ENCODE results near the gene FLRT1.
A peak's percentile ranks its signal among the peaks of the same experiment; 100 is the strongest.
"Not testable (repeated sequence)": the region's sequence is repeated elsewhere in the genome, so short reads cannot be mapped to it uniquely, and the experiment has no call there.

FLRT1 gene

DNA sequence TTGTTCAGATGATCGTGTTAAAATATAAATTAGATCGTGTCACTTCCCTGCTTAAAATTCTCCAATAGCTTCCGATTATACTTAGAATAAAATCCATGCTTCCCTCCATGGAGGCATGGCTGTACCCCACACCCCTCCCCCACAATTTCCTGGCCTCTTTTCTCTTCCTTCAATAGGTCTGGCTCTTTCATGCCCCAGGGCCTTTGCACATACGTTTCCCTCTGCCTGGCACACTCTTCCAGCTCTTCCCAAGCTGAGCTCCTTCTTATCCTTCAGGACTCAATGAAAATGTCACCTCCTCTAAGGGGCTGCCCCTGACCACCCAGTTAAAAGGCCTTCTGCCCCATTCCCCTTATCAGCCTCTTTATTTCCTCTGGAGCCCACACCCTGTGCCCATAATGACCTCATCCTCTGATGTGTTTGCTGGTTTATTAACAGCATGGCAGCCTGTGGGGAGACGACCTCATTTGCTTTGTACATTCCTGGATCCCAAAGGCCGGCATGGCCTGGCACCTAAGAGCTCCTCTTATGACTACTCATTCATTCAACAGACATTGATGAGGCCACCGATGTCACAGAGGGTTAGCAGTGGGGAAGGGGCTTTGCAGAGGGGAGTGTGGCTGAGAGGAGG lies 9.0 kb upstream of the FLRT1 start:
- no peak for DNase-seq

DNA sequence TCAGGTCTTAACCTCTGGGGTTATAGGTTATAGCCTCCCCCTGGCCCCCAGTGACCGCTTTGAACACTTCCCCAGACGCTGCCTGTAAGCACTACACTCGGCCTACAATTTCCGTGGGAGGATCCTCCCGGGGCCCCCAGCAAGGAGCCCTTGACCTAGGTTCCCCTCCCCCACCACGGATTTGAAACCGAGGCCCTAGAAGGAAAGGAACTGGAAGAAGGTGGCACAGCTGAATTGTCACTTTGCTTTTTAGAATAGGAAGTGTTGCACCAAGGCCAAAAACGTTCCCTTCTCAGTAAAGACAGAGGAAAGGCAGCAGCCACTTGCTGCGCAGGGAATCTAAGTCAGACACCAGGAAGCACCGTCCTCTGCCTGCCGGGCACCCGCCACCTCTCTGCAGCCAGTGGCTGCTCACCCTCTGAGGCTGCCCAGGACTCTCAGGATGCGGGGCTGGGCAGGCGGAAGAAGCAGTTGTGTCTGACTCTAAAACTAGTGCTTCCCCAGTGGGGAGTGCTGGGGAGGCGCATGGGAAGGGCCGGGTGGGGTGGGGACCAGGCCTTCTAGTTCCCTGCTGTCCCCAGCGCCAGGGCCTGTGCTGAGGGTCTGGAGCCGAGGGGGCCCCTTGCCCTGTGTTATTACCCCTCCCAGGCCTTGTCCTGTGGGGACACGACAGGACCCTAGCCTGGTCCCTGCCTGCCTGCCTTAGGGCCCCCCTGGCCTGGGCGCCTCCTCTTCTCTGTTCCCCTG lies 7.9 kb upstream of the FLRT1 start:
- no peak for DNase-seq

DNA sequence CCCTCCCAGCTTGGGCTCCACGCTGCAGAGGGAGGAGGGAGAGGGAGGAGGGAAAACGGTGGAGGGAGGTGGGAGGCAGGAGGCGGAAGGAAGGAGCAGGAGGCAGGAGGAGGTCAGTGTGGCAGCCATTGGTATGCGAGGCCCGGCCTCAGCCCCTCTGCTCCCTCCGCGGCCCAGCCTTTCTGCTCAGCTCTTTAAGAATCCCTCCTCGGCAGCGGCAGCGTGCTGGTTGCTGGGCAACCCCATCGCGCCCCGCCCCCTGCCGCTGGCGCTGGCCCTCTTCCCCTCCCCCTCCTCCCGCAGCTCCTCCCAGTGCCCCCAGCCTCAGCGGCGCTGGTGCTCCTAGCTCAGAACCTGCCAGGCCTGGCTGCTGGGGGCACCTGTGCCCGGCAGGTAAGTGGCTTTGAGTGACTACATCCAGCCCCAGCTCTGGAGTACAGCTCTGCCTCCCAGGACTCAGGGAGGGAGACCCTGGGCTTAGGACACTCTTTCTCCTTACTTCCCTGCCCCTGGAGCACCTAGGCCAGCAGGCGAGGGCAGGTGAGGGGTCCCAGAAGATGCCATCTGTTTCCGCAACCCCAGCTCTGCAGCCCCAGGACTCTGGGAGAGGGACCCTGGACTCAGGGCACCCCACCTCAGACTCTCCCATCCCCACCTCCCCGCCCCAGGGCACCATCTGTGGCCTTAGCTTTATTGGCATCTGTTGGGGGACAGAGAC lies 7.2 kb upstream of the FLRT1 start:
- DNase-seq, result peak; percentile 42

DNA sequence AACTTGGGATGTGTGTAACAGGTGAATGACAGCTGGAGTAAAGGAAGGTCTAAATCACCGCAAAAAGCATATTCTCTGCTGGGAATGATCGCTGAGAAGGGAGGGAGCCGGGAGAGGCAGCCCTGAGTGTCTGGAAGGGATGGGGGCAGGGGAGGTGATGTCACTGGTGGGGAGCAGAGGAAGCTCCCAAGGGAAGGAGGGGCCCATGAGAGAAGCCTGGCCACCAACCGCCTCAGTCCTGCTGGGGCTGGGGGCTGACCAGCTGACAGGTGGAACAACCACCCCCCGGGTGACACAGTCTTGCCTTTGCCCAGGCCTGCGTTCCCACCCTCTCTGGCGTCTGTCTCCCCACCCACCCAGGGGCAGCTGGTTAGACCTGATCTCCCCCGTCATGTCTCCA lies 6.0 kb upstream of the FLRT1 start:
- no peak for DNase-seq

DNA sequence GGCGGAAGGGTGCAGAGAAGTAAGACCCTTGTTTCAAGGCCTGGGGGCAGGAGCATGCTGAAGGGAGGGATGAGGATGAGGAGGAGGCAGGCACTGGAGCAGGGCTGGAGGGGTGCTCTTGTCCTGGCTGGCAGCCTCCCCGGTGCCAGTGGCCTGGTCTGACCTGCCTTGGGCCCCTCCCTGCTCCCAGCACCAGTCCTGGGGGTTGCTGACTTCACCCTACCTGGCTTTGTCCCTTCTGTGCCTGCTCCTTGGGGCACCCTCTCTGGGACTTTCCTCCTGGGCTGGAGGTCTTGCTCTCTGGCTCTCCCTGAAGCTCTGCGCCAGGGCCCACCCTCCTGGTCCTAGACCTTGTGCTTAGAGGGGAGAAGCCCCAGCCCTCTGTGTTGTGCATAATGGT lies 4.7 kb upstream of the FLRT1 start:
- no peak for DNase-seq

DNA sequence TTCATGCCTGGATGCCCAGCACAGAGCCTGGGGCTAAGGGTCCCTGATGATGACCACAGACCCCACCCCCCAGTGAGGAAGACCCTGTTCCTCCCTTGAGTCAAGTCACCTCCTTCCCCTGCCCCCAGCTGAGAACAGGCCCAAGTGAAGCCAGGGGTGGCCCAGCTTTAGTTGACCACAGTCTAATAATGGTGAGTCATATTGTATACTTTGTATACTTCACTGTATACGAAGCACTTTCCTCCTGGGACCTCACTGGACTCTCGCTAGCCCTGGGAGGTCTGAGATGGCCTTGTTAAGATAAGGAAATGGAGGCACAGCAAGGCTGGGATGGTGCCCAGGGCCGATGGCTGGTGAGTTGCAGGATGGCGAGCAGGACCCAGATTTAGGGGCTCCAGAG lies 3.7 kb upstream of the FLRT1 start:
- peak; percentile 20 for DNase-seq

DNA sequence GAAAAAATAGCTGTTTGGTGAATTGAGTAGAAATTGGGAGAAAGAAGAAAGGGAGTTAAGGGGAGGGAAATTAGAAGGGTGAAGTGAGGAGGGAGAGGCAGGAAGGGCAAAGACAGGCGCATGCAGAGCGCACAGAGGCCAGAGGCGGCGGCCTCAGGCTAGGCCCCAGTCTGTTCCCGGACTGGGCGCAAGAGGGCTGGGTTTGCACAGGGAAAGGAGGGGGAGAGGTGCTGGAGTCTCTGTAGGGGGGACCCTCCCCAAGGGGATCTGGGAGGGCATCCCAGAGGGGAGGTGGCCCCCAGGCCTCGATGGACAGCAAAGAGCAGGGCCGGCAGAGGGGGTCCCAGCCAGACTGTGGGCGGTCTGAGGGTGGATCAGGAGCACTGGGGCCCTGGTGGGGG lies 1.3 kb upstream of the FLRT1 start:
- no peak for DNase-seq

DNA sequence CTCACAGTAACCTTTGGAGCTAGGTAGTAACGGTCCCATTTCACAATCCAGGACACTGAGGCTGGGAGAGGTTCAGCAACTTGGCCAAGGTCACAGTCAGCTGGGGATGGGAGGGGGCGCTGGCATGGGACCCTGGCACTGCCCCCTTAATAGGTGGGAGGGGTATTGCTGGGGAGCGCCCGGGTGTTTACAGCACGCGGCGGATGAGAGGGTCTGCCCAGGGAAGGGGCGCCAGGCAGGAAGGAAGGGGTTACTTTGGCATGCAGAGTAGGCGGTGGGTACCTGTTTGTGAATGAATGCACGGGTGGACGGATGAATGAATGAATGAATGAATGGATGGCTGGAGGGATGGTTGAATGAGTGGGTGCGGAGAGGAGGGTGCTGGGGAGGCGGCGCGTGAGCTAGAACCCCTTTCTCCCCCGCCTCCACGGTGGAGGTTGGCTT lies 628 bp upstream of the FLRT1 start:
- DNase-seq, result no peak

DNA sequence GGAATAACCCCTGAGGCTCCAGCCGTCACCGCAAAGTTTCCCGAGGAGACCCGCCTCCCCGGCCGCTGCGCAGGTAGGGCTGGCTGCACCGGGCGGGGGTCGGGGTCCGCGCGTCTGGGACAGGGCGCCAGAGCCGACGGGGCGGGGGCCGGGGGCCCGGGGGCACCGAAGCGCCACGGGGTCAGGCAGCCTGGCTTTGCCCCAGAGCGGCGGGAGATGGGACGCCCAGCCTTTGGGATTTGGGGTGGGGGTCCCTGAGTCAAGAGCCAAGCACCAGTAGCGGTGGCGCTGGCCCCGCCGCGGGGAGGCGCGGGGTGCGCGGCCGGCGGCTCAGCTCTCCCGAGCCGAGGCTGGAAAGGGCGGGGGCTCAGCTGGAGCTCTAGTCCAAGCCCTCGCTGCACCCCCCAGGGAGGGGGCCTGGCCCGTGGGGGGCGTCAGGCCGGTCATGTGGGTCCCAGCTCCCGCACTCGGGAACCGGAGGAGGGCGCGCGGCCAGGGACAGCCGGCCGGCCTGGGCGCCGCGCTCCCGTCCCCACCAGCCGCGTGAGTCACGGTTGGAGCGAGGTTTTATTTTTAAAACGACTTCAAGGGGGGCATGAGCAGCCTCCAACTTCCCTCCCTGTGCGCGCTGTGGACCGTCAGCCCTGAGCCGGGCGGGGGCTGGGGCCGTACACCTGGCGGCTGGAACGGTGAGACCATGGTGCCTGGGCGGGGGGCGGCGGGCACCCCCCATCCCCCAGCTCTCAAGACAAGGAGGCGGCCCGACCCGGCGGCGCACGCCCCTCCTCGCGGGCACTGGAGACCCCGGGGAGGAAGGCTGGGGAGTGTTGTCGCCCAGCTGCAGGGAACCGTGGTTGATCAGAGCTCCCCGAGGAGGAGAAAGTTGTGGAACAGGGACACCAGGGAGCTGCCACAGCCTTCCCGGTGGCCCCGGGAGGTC lies 626 bp downstream of the FLRT1 start:
- DNase-seq, result peak; percentile 52

DNA sequence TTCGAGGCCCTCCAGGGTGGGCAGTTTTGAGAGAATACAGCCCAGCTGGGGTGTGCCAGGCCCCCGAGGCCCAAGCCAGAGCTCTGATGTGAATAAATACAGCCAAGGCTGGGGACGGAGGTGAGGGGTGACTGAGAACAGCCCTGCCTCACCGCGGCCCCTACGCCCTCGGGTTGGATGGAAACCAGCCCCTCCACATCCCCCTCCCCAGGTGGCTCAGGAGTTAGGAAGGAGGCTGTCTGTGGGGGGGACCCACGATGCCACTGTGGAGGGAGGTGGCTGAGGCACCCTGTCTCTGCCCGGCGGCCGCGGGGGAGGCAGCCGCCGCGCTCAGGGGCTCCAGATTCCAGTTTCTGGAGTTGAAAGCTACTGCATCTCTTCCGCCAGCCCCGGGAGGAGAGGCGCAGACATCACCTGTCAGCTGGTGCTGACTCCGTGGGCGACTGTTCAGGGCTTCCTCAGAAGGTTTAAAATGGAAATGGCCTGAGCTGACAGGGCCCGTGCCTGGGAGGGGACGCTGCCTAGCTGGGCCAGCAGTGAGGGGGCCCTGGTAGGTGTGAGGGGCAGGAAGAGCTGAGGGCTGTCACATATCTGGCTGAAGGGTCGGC lies 1.4 kb downstream of the FLRT1 start:
- DNase-seq, result no peak

DNA sequence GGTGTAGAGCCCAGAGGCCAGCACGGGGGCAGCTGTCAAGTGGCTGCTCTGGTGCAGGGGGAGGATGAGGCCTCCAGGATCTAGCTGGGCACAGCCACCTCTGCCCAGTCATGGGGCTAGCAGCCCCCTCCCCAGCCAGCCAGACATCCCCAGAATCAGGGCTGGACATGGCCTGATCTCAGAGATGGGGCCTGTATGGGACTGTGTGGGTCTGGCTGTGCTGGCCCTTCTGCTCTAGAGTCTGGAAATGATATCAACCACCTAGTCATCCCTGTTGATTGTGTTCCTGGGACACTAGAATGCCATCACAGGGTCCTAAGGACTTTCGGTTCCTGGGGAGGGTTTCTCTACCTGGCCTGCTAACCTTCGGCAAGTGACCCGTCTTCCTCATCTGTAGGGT lies 2.8 kb downstream of the FLRT1 start:
- no peak for DNase-seq

DNA sequence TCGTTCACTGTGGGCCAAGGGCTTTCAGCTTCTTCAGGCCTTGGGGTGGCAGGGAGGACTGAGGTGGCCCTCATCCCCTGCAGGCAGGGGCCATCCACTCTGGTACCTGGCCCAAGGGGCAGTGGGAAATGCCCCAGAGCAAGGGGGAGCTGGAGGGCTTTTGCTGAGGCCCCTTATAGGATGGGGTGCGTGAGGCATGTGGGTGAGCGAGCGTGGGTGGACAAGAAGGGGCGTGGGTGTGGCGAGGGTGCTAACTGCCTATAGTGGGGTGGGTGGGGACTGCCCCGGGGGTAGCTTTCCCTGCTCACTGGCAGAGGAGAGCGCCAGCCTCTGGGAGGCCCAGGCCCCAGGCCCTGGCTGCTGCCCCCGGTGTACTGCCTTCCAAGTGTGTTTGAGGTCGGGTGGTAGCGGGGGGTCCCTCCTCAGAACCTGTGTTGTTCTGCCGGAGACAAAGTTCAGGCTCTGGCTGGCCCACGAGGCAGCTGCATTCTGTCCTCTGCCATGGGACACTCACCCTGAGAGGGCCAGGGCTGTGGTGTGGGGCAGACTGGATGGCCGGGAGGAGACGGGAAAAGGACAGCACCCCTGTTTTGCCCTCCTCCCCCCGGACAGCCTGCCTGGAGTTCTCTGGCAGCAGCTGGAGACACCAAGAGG lies 3.4 kb downstream of the FLRT1 start:
- DNase-seq, result no peak

DNA sequence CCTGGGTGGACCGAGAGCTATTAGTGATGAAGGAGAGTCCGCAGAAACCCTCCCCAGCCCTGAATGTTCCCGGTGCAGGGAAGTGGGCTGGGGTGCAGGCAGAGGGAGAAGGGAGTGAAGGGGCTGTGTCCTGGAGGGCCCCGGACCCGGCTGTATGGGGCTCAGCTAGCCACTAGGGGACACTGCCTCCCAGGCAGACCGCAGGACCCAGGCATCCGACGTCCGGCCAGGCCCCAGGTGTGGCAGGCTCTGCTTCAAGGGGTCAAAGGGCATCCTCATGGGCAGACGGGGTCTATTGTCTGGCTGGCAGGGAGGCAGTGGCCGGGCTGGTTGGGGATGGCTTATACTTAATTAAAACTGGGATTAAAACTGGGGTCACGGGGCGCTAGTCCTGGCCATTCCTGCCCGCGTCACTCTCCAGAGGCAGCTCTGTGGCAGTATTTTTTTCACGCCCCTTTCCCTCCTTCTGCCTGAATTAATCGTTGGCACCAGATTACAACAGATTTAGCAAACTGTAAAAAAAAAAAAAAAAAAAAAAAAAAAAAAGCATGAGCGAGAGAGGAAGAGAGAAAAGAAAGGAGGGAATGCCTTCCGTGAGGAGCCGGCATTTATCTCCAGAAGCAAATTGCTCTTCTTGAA lies 5.1 kb downstream of the FLRT1 start:
- no peak for DNase-seq

DNA sequence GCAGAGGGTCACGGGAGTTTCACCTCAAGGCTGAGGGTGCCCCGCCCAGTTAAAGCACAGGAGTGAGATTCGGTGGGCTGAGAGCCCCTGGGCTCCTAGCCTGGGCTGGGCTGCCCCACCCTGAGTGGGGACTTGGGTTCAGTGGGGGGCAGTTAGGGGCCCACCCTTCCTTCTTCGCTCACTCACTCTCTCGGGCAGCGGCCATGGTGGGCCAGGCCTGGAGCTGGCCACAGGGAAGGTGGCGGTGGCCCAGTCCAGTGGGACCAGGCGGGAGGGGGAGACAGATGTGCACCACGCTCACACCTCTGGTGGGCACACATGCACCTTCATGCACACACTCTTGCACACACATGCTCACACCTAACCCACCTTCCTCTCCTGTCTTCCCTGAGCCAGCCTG lies 6.1 kb downstream of the FLRT1 start:
- DNase-seq, result no peak

DNA sequence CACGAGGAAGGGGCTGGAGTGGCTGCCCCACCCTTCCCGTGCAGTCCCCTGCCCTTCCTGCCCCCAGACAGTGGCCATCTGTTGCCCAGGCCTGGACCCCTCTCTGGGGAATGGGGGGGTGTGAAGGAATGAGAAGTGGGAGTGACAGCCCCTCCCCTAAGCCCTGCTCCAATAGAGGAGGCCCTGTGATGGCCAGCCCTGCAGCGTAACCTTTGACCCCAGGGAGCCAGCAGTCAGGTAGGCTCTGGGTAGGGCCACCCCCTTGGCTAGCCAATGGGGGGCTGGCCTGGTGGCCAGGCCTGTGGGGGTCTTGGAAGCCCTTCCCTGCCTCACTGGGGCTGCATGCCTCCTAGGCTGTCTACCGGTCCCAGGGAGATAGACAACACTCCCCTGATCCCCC lies 6.6 kb downstream of the FLRT1 start:
- DNase-seq, result no peak

DNA sequence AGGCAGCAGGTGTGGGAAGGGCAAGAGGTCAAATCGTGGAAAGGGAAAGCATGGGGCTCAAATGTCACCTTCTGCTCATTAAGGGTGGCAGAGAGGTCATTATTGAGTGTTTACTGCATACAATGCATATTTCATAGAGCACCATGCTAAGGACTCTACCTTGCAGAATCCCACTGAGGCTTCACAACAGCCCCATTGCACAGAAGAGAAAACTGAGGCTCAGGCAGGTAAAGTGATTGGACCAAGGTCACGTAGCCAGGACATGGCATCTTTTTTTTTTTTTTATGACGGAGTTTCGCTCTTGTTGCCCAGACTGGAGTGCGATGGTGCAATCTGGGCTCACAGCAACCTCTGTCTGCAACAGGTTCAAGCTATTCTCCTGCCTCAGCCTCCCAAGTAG lies 7.8 kb downstream of the FLRT1 start:
- no peak for DNase-seq

DNA sequence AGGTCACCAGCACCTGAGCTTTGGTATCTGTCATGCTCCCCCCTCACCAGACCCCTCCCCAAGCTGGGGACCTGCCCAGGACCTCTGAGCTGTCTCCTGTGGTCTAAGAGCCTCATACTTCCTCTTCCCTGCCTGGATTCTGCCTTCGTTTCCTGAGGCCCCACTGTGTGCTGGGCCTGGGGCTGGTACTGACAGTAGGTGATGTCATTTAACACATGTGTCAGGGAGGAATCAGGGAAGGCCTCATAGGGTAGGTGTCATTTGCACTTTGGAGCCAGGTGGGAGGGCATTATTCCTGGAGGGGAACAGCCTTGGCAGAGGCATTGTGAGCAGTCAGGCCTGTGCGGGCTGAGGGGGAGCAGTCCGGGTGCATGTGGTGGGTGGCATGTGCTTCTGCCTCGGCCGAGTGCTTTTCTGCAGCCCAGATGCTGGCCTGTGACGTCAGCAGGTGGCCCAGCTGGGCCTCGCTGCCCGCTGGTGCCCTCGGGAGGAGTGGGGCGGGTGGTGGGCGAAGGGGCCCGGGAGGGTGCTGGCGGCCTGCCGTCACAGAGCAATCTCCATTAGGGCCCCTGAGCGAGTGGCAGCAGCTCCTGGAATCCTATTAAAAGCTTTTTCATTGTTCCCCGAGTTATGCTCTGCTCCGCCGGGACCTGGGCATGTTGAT lies 9.1 kb downstream of the FLRT1 start:
- no peak for DNase-seq

DNA sequence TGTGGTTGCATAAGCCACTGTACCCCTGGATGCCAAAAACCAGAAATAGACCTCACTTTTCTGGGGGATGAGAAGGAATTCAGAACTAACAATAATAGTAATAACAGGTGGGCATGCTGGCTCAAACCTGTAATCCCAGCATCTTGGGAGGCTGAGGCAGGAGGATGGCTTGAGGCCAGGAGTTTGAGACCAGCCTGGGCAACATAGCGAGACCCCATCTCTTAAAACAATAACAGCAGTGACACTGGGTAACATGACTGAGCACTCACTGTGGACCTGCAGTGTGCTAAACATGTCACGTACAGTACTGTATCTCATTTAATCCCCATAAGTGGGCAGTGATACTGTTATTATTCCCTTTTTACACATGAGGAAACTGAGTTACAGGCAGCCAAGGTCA lies 10.0 kb downstream of the FLRT1 start:
- DNase-seq, result no peak

DNA sequence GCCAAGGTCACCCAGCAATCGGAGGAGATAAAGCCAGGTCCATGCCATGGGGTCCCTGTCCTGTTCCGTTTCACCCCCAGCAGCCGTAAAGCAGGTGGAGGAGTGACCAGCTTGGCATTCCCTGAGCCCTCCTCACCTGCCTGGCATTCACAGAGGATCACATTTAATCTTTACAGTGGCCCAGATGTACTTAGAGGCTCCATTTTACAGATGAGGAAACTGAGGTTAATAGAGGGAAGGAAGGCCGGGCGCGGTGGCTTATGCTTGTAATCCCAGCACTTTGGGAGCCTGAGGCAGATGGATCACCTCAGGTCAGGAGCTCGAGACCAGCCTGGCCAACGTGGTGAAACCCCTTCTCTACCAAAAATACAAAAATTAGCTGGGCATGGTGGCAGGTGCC lies 11.6 kb downstream of the FLRT1 start:
- not testable (repeated sequence) for DNase-seq

DNA sequence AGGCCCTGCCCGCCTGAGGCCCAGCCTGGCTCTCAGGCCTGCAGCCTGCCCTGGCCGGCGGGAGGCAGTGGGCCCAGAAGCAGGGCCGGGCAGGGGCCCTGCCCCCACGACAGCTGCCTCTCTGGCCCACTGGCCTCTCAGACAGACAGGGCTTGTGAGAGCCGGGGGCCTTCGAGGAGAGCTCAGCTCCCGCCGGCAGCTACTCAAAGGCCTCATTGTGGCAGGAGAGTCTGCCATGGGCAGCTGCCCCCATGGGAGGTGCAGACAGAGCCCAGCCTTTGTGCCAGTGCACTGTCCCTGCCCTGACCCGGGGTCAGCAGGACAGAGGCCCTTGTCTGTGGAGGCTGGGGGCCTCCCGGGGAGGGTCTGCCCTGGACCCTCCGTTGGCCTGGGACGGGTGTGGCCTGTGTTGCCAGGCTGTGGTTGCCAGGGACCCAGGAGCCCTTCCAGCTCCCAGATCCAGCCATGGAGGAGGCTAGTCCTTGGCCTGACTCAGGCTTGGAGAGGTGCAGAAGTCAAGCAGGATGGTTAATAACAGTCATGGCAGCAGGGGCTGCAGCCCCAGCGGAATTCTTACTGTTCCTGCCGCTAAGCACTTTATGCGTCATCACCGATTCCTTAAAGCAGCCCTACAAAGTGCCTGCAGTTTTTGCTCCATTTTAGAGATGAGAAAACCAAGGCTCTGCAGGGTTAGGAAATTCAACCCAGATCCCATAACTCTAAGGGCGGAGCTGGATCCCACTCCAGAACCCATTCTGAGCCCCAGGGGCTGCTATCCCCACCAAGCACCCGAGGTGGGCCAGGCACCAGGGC lies 12.5 kb downstream of the FLRT1 start:
- DNase-seq, result no peak
